ENCODE data around the gene PHACTR1.

The PHACTR1 gene

GRCh38 chr6:12991435-12991834 lies 274.9 kb downstream of the PHACTR1 start:
- H4K91ac ChIP-seq (ENCODE audit: low read length): no peak overlapping the region
- H2BK120ac ChIP-seq (ENCODE audit: low read depth, low read length): no peak overlapping the region
- H3K79me1 ChIP-seq (replicated peaks; ENCODE audit: low read length, poor library complexity, severe bottlenecking): peaks cover 9% of the 10 kb centered on the region

GRCh38 chr6:12992770-12993169 lies 276.2 kb downstream of the PHACTR1 start:
- Histone ChIP-seq H3K4me3 (ENCODE audit: insufficient read depth in 1 of 2, low read depth in 1 of 2, low read length in 2 of 2) (no peak overlapping the region), H3K18ac (ENCODE audit: low read depth in 1 of 2, low read length in 2 of 2) (no peak overlapping the region), H3K14ac (ENCODE audit: low read length in 2 of 2) (no peak overlapping the region), H3K9ac (ENCODE audit: low read length) (no peak overlapping the region), H3K9me3 (ENCODE audit: control insufficient read depth, low read length) (peaks cover 11% of the 10 kb centered on the region), H2BK120ac (ENCODE audit: low read depth, low read length) (no peak overlapping the region), H3K79me1 (replicated peaks; ENCODE audit: low read length, poor library complexity, severe bottlenecking) (peaks cover 8% of the 10 kb centered on the region), H3K23ac (ENCODE audit: low read length in 2 of 2) (no peak overlapping the region), H2AFZ (ENCODE audit: low read depth, low read length) (no peak overlapping the region), H4K91ac (ENCODE audit: low read length) (no peak overlapping the region), H2BK5ac (ENCODE audit: low read depth, low read length, poor library complexity, severe bottlenecking) (no peak overlapping the region), H4K8ac (ENCODE audit: low read length) (no peak overlapping the region), H3K27ac (ENCODE audit: low read length, poor library complexity, severe bottlenecking) (no peak overlapping the region), H2BK15ac (ENCODE audit: low read depth, poor library complexity, severe bottlenecking) (no peak overlapping the region), H3K4ac (ENCODE audit: low read depth in 1 of 2, low read length in 2 of 2) (no peak overlapping the region), H3K4me2 (ENCODE audit: low read length, poor library complexity, severe bottlenecking) (no peak overlapping the region), H3K4me1 (ENCODE audit: control insufficient read depth, insufficient read depth, low read depth, low read length) (no peaks in the 10 kb centered on the region), H3K27me3 (ENCODE audit: control insufficient read depth in 1 of 2, insufficient read depth in 1 of 2, low read length in 2 of 2) (no peaks in the 10 kb centered on the region), H2BK12ac (ENCODE audit: low read length in 2 of 2) (no peak overlapping the region), H3K36me3 (ENCODE audit: control insufficient read depth in 1 of 2, insufficient read depth in 2 of 2, low read depth in 1 of 2, low read length in 2 of 2) (peaks cover 0 to 3% of the 10 kb centered on the region in 2 experiments), H2AK5ac (ENCODE audit: low read length, severe bottlenecking) (no peak overlapping the region)
- no peak for DNase-seq
- 90% methylated on average over 6 of the region's 7 CpGs for WGBS

More at GRCh38 chr6:12991435-12991834, 274.9 kb downstream of the PHACTR1 start:
- Histone ChIP-seq H3K27ac (ENCODE audit: low read length, poor library complexity, severe bottlenecking) (no peak overlapping the region), H3K9me3 (ENCODE audit: control insufficient read depth, low read length) (peaks cover 11% of the 10 kb centered on the region), H3K18ac (ENCODE audit: low read depth in 1 of 2, low read length in 2 of 2) (no peak overlapping the region), H2AFZ (ENCODE audit: low read depth, low read length) (no peak overlapping the region), H4K8ac (ENCODE audit: low read length) (no peak overlapping the region), H3K36me3 (ENCODE audit: control insufficient read depth in 1 of 2, insufficient read depth in 2 of 2, low read depth in 1 of 2, low read length in 2 of 2) (peaks cover 0 to 3% of the 10 kb centered on the region in 2 experiments), H3K4me1 (ENCODE audit: control insufficient read depth, insufficient read depth, low read depth, low read length) (no peaks in the 10 kb centered on the region), H3K4me2 (ENCODE audit: low read length, poor library complexity, severe bottlenecking) (no peak overlapping the region), H2BK5ac (ENCODE audit: low read depth, low read length, poor library complexity, severe bottlenecking) (no peak overlapping the region), H2AK5ac (ENCODE audit: low read length, severe bottlenecking) (no peak overlapping the region), H2BK12ac (ENCODE audit: low read length in 2 of 2) (no peak overlapping the region), H3K4ac (ENCODE audit: low read depth in 1 of 2, low read length in 2 of 2) (no peak overlapping the region), H3K9ac (ENCODE audit: low read length) (no peak overlapping the region), H3K27me3 (ENCODE audit: control insufficient read depth in 1 of 2, insufficient read depth in 1 of 2, low read length in 2 of 2) (no peaks in the 10 kb centered on the region), H3K14ac (ENCODE audit: low read length in 2 of 2) (no peak overlapping the region), H3K4me3 (ENCODE audit: insufficient read depth in 1 of 2, low read depth in 1 of 2, low read length in 2 of 2) (no peak overlapping the region), H3K23ac (ENCODE audit: low read length in 2 of 2) (no peak overlapping the region), H2BK15ac (ENCODE audit: low read depth, poor library complexity, severe bottlenecking) (no peak overlapping the region)
- WGBS: 100% methylated on average over 2 of the region's 3 CpGs
- DNase-seq: no peak

GRCh38 chr6:12993283-12993898 lies 276.8 kb downstream of the PHACTR1 start:
- Histone ChIP-seq H3K9me3 (ENCODE audit: control insufficient read depth, low read length) (peaks cover 11% of the 10 kb centered on the region), H2BK120ac (ENCODE audit: low read depth, low read length) (no peak overlapping the region), H4K91ac (ENCODE audit: low read length) (no peak overlapping the region), H2AK5ac (ENCODE audit: low read length, severe bottlenecking) (no peak overlapping the region), H3K14ac (ENCODE audit: low read length in 2 of 2) (no peak overlapping the region), H3K4ac (ENCODE audit: low read depth in 1 of 2, low read length in 2 of 2) (no peak overlapping the region), H3K27ac (ENCODE audit: low read length, poor library complexity, severe bottlenecking) (no peak overlapping the region), H4K8ac (ENCODE audit: low read length) (no peak overlapping the region), H2BK5ac (ENCODE audit: low read depth, low read length, poor library complexity, severe bottlenecking) (peak overlapping the region; percentile 31), H3K9ac (ENCODE audit: low read length) (no peak overlapping the region), H3K18ac (ENCODE audit: low read depth in 1 of 2, low read length in 2 of 2) (no peak overlapping the region), H3K27me3 (ENCODE audit: control insufficient read depth in 1 of 2, insufficient read depth in 1 of 2, low read length in 2 of 2) (no peaks in the 10 kb centered on the region), H2BK15ac (ENCODE audit: low read depth, poor library complexity, severe bottlenecking) (no peak overlapping the region), H2BK12ac (ENCODE audit: low read length in 2 of 2) (no peak overlapping the region), H3K23ac (ENCODE audit: low read length in 2 of 2) (no peak overlapping the region), H3K4me1 (ENCODE audit: control insufficient read depth, insufficient read depth, low read depth, low read length) (no peaks in the 10 kb centered on the region), H3K4me3 (ENCODE audit: insufficient read depth in 1 of 2, low read depth in 1 of 2, low read length in 2 of 2) (no peak overlapping the region), H3K79me1 (replicated peaks; ENCODE audit: low read length, poor library complexity, severe bottlenecking) (peaks cover 7% of the 10 kb centered on the region), H3K4me2 (ENCODE audit: low read length, poor library complexity, severe bottlenecking) (no peak overlapping the region), H3K36me3 (ENCODE audit: control insufficient read depth in 1 of 2, insufficient read depth in 2 of 2, low read depth in 1 of 2, low read length in 2 of 2) (peaks cover 0 to 3% of the 10 kb centered on the region in 2 experiments), H2AFZ (ENCODE audit: low read depth, low read length) (no peak overlapping the region)
- DNase-seq: no peak
- over 99% methylated on average over 4 of the region's 5 CpGs for WGBS

GRCh38 chr6:12995419-12995818 lies 278.9 kb downstream of the PHACTR1 start:
- Histone ChIP-seq H3K4me2 (ENCODE audit: low read length, poor library complexity, severe bottlenecking) (no peak overlapping the region), H3K9ac (ENCODE audit: low read length) (no peak overlapping the region), H2BK120ac (ENCODE audit: low read depth, low read length) (no peak overlapping the region), H2AFZ (ENCODE audit: low read depth, low read length) (no peak overlapping the region), H3K9me3 (ENCODE audit: control insufficient read depth, low read length) (peaks cover 9% of the 10 kb centered on the region), H3K36me3 (ENCODE audit: control insufficient read depth in 1 of 2, insufficient read depth in 2 of 2, low read depth in 1 of 2, low read length in 2 of 2) (no peaks in the 10 kb centered on the region), H3K4ac (ENCODE audit: low read depth in 1 of 2, low read length in 2 of 2) (no peak overlapping the region), H3K79me1 (replicated peaks; ENCODE audit: low read length, poor library complexity, severe bottlenecking) (peaks cover 5% of the 10 kb centered on the region), H2AK5ac (ENCODE audit: low read length, severe bottlenecking) (no peak overlapping the region), H2BK15ac (ENCODE audit: low read depth, poor library complexity, severe bottlenecking) (no peak overlapping the region), H4K91ac (ENCODE audit: low read length) (no peak overlapping the region), H3K23ac (ENCODE audit: low read length in 2 of 2) (no peak overlapping the region), H4K8ac (ENCODE audit: low read length) (no peak overlapping the region), H2BK5ac (ENCODE audit: low read depth, low read length, poor library complexity, severe bottlenecking) (no peak overlapping the region), H3K27me3 (ENCODE audit: control insufficient read depth in 1 of 2, insufficient read depth in 1 of 2, low read length in 2 of 2) (no peaks in the 10 kb centered on the region), H3K27ac (ENCODE audit: low read length, poor library complexity, severe bottlenecking) (no peak overlapping the region), H3K4me1 (ENCODE audit: control insufficient read depth, insufficient read depth, low read depth, low read length) (no peaks in the 10 kb centered on the region), H3K18ac (ENCODE audit: low read depth in 1 of 2, low read length in 2 of 2) (no peak overlapping the region), H2BK12ac (ENCODE audit: low read length in 2 of 2) (no peak overlapping the region), H3K4me3 (ENCODE audit: insufficient read depth in 1 of 2, low read depth in 1 of 2, low read length in 2 of 2) (no peak overlapping the region), H3K14ac (ENCODE audit: low read length in 2 of 2) (no peak overlapping the region)
- WGBS: no CpG with 5 or more reads among the region's 4 CpGs
- DNase-seq: no peak

All from mesenchymal stem cell (in vitro differentiated cells and primary cell).